Hematopoietic multipotent progenitor cell treated with erythropoietin and hydrocortisone succinate and interleukin-3 and kit ligand, for 15 days (in vitro differentiated cells): ENCODE data around the gene ZHX3.
"Not testable (repeated sequence)": the region's sequence is repeated elsewhere in the genome, so short reads cannot be mapped to it uniquely, and the experiment has no call there.

Source experiments
- DNase-seq: peaks from one replicate; pipeline ENCODE4 v3.0.0-alpha.2; 2015; ENCODE audit warnings: low spot score

ZHX3 gene

DNA sequence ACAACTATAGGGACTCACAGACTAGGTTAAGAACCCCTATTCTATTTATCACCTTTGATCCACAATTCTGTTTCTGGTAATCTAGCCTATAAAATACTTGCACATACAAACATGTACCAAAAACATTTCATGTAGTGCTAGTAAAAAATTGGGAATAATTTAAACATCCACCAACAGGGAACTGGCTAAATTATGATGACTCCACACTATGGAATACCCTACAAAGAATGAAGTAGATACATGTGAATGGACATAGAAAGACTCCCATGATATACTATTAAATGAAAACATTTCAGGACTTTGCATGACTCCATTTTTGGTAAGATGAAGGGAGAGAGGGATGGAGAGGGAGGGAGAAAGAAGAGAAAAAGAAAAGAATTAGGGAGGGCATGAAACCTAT lies 58.2 kb downstream of the ZHX3 start:
- no peak for DNase-seq

DNA sequence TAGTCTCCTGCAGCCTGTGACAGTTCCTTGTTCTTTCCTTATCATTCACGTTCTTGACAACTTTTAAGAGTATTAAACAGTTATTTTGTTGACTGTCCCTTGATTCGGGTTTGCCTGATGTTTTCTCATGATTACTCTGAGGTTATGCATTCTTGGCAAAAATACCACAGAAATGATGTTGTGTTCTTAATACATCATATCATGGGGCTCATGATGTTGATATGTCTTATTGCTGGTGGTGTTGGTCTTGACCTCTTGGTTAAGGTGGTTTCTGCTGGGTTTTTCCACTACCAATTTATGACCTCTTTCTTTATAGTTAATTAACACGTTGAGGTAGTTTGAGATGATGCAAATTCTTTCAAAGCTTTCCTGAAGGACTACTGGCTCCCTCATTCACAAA lies 59.1 kb downstream of the ZHX3 start:
- no peak for DNase-seq

- no peak for DNase-seq
Observed at GRCh38 chr20:41256516-41256915, 61.0 kb downstream of the ZHX3 start.

DNA sequence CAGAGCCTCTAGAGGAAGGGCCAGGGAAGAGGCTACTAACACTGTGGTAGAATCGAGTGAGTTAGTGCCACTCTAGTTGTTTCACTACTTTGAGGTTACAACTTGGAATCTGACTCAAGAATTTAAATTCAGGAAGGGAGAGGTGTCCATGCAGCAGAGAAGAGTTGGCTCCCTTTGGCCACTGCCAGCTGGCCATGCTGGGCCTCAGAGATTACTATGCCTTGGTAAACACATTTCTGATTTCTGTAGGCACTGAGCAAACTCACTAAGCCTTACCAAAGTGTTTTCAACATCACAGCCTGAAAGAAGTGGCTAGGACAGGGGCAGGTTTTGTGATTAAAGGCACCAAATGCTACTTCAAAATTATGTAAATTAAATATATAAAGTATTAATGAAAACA lies 61.9 kb downstream of the ZHX3 start:
- no peak for DNase-seq

DNA sequence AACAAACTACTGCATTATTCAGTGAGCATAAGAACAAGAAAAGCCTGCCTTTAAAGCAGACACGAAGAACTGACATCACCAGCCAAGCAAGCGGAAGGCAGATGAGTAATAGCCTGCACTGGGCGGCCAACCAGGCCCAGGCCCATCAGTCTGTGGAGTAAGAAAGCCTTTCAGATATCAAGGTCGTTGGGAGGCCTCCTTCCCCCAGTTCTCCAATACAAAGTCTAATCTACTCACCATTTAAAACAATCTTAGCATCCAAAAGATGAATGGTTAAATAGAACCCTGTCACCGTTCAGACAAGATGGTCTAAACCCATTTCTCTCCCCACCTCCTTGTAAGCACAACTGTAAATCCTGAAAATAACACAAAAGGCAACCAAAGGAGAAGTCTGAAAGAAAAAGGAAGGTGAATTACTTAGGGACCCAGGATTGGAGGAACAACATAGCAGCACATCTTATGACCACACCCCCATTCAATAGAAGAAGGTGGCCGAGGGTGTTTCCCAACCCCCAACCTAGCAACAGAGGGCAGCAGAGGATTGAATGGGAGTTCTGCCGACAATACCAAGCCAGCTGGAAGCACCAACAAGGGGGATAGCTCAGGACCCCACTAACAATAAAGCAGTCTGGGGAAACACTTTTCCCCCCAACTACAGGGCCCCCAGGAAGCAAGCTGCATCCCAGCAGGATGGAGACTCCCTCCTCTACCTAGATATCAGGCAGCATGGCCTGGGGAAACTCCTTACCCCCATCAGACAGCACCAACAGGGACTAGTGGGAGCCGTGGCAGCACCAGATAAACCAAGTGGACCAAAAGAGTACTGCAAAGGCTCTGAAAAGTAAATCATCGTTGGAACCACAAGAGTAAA lies 67.9 kb downstream of the ZHX3 start:
- DNase-seq, result peak; percentile 17

GRCh38 chr20:41248368-41249024 lies 69.0 kb downstream of the ZHX3 start:
- DNase-seq, result no peak

- DNase-seq, result no peak
Observed at GRCh38 chr20:41247523-41248367, 69.8 kb downstream of the ZHX3 start.

- no peak for DNase-seq
Observed at GRCh38 chr20:41245086-41245707, 72.3 kb downstream of the ZHX3 start.

GRCh38 chr20:41242807-41243206 lies 74.7 kb downstream of the ZHX3 start:
- no peak for DNase-seq

DNA sequence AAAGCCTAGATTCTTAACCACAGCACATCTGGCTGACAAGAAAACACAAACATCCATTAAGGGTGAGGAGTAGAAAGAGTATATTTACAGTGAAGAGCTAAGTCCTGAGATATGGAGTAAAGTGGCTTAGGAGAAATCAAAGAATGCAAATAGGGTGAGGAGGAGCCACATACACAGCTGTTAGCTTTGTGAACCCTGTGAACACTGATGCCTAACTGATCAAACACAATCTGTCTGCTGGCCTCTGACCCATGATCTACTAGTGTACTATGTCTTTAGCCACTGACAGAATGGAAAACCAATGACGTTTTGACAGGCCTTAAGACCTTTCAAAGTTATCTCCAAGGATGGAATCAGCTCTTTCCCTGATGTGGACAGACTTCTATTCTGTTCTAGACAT lies 75.2 kb downstream of the ZHX3 start:
- no peak for DNase-seq

- DNase-seq, result not testable (repeated sequence)
Observed at GRCh38 chr20:41237233-41237632, 80.3 kb downstream of the ZHX3 start.

- not testable (repeated sequence) for DNase-seq
Observed at GRCh38 chr20:41236818-41237217, 80.7 kb downstream of the ZHX3 start.

DNA sequence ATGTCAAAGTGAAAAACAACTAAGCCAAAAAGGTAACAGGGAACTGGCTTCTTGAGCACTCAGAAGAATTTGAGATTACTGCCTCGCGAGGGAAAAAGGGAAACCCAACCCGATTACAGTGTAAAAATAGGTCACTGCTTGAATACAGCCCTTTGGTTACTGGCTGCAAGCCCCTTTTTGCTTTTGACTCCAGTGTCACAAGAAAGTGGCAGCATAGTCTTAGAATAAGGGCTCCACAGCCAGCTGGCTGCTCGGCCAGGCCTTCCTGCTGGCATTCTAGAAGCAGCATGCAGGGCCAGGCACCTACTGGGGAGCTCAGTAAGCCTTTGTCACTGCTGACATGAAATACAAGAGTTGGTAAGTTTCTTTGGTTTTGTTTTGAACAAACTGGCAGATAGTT lies 83.0 kb downstream of the ZHX3 start:
- DNase-seq, result no peak

DNA sequence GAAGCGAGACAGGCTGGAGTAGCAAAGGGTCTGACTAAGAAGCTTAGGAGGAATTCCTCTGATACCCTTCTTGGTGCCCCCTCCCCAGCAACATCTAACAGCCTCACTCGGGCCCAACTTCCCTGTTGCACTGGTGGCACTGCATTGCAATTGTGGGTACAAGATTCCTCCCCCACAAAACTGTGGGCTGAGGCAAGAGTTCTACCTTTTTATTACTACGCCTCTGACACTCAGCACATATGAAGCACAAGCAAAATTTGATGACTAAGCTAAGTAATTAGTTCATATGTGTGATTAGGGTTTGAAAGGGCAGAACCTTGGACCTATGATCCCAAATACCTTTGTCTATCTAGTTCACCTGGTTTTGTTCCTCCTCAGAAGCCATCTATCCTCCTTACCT lies 83.5 kb downstream of the ZHX3 start:
- DNase-seq, result no peak

- no peak for DNase-seq
Observed at GRCh38 chr20:41232973-41233926, 84.3 kb downstream of the ZHX3 start.

GRCh38 chr20:41231136-41231535 lies 86.4 kb downstream of the ZHX3 start:
- no peak for DNase-seq

GRCh38 chr20:41230136-41230535 lies 87.4 kb downstream of the ZHX3 start:
- DNase-seq, result no peak

- DNase-seq, result no peak
Observed at GRCh38 chr20:41229259-41229658, 88.3 kb downstream of the ZHX3 start.

- no peak for DNase-seq
Observed at GRCh38 chr20:41228858-41229257, 88.7 kb downstream of the ZHX3 start.

DNA sequence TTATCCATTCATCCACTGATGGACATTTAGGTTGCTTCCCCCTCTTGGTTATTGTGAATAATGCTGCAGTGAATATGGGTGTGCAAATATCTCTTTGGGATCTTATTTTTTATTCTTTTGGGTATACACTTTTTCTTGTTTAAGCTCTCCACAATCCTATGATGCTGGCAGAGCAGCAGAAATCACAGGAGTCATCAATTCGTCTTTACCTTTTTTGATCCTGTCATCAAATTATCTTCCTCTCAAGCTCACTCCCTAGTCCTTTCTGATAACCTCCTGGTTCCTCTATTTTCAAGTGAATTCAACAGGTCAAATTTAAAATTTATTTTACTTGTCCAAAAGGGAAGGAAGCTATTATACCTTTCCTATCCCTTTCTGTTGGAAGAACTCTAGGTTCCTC lies 91.1 kb downstream of the ZHX3 start:
- DNase-seq, result no peak

- no peak for DNase-seq
Observed at GRCh38 chr20:41225091-41225490, 92.4 kb downstream of the ZHX3 start.
